Hepatocyte (in vitro differentiated cells): Measurements from ENCODE around the gene RNF13.

Experiments used
- CTCF ChIP-seq: fragments of 200-600 bp; sonication (generic); IDR thresholded peaks from 2 replicates; pipeline ENCODE4 v1.5.1; 2016; ENCODE audit warnings: antibody characterized with exemption, mild to moderate bottlenecking; ENCODE audit not compliant: poor library complexity
- EZH2 ChIP-seq: fragments of 200-600 bp; sonication (generic); IDR thresholded peaks from 2 replicates; pipeline ENCODE4 v1.6.1; 2016; ENCODE audit warnings: antibody characterized with exemption, mild to moderate bottlenecking, borderline replicate concordance
- EZH2phosphoT487 ChIP-seq: fragments of 200-600 bp; sonication (generic); IDR thresholded peaks from one replicate; pipeline ENCODE4 v1.6.1; 2018; ENCODE audit warnings: antibody characterized with exemption, mild to moderate bottlenecking, low read depth, moderate library complexity; ENCODE audit not compliant: unreplicated experiment, severe bottlenecking

GRCh38 chr3:149792452-149793270 is 20.4 kb upstream of the RNF13 start, which contains the start of gene ANKUB1:
- no peak for TF ChIP-seq CTCF
- TF ChIP-seq EZH2, result no peak
- TF ChIP-seq EZH2phosphoT487, result no peak
